Nephron progenitor cell (in vitro differentiated cells): Measurements from ENCODE around the gene CDK15.

Experiments used
- DNase-seq: peaks from one replicate; pipeline ENCODE4 v3.0.0; 2021
- H3K27ac Mint-ChIP-seq: 2 replicates; pipeline ENCODE4 v1.8.0; 2021; ENCODE audit warnings: mild to moderate bottlenecking, moderate library complexity, mixed read lengths
- H3K27me3 Mint-ChIP-seq: 2 replicates; pipeline ENCODE4 v1.8.0; 2021; ENCODE audit warnings: mild to moderate bottlenecking, low read depth, mixed read lengths; ENCODE audit not compliant: poor library complexity
- H3K36me3 Mint-ChIP-seq: 2 replicates; pipeline ENCODE4 v1.8.0; 2021; ENCODE audit warnings: low read depth, mixed read lengths
- H3K4me1 Mint-ChIP-seq: 2 replicates; pipeline ENCODE4 v1.8.0; 2021; ENCODE audit warnings: mixed read lengths
- H3K4me3 Mint-ChIP-seq: 2 replicates; pipeline ENCODE4 v1.8.0; 2021; ENCODE audit warnings: mild to moderate bottlenecking, moderate library complexity, mixed read lengths
- H3K9me3 Mint-ChIP-seq: 2 replicates; pipeline ENCODE4 v1.8.0; 2021; ENCODE audit warnings: mild to moderate bottlenecking, moderate library complexity, mixed read lengths
- TF ChIP-seq, protein P1 (sequence below): fragments of 200-600 bp; sonication (generic); IDR thresholded peaks from 2 replicates; pipeline ENCODE4 v1.5.0; 2021; ENCODE audit warnings: antibody characterized with exemption

CDK15 gene

DNA sequence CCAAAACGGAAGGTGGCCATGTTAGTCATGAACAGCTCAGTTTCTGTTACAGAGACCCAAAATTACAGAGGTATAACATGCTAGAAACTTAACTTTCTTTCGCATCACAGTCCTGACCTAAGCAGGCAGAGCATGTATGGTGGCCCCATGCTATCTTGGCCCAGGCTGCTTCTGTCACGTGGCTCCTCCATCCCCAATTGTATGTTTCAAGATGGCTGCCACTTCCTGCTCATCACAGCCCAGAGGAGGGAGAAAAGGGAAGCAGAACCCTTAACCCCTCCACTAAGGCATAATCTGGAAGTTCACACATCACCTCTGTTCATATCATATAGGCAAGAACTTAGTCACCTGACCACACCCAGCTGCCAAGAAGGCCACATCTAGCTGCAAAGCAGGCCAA is 28.7 kb downstream of the CDK15 start:
- Mint-ChIP-seq H3K4me3 (no peak overlapping the region), H3K9me3 (peaks cover 12% of the 10 kb centered on the region), H3K27me3 (no peaks in the 10 kb centered on the region), H3K36me3 (peaks cover 8% of the 10 kb centered on the region), H3K27ac (no peak overlapping the region), H3K4me1 (peaks cover 17% of the 10 kb centered on the region)
- no peak for DNase-seq
- TF ChIP-seq, protein P1, sequence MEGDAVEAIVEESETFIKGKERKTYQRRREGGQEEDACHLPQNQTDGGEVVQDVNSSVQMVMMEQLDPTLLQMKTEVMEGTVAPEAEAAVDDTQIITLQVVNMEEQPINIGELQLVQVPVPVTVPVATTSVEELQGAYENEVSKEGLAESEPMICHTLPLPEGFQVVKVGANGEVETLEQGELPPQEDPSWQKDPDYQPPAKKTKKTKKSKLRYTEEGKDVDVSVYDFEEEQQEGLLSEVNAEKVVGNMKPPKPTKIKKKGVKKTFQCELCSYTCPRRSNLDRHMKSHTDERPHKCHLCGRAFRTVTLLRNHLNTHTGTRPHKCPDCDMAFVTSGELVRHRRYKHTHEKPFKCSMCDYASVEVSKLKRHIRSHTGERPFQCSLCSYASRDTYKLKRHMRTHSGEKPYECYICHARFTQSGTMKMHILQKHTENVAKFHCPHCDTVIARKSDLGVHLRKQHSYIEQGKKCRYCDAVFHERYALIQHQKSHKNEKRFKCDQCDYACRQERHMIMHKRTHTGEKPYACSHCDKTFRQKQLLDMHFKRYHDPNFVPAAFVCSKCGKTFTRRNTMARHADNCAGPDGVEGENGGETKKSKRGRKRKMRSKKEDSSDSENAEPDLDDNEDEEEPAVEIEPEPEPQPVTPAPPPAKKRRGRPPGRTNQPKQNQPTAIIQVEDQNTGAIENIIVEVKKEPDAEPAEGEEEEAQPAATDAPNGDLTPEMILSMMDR, result no peak

DNA sequence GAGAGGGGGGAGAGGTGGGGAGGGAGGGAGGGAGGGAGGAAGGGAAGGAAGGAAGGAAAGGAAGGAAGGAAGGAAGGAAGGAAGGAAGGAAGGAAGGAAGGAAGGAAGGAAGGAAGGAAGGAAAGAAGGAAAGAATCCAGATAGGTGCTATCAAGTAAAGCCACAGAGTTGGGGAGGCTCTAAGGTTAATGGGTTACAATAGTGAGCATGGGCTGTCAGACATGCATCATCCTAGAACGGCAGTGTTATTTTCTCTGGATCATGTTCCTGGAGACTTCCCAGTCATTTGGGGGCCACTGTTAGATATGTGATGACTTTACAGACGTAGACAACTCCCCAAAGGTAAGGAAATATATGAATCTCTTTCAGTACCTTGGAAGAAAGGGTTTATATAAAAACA is 31.1 kb downstream of the CDK15 start:
- Mint-ChIP-seq H3K27ac (no peak overlapping the region), H3K27me3 (no peaks in the 10 kb centered on the region), H3K4me1 (peaks cover 22% of the 10 kb centered on the region), H3K4me3 (no peak overlapping the region), H3K36me3 (peaks cover 23% of the 10 kb centered on the region), H3K9me3 (peaks cover 34% of the 10 kb centered on the region)
- TF ChIP-seq, protein P1, result no peak
- no peak for DNase-seq

DNA sequence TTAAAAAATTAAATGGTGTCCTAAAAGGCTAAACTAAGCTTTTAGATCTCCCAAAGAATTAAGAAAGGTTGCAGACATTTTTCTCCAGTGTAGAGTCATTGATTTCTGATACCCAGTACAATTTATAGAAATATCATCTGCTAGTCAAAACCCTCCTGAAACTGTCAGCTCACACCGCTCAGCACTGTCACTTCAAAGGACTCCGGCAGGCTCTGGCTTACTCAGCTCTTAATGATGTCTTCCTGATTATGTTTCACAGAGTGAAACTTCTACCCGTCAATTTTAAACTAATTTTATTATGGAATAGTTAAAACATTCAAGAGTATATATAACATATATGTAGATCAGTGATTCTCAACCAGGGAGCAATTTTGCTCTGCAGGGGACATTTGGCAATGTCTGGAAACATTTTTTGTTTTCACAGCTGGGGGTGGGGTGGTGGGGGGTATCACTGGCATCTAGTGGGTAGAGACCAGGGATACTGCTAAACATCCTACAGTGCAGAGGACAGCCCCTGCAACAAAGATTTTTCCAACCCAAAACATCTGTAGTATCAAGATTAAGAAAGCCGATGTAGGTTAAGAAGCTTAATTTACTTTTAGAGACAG is 31.6 kb downstream of the CDK15 start:
- TF ChIP-seq, protein P1, result no peak
- peaks cover 28% of the 10 kb centered on the region for H3K4me1 Mint-ChIP-seq
- peak overlapping the region; percentile 93 for H3K27ac Mint-ChIP-seq
- H3K4me3 Mint-ChIP-seq, result no peak overlapping the region
- peaks cover 23% of the 10 kb centered on the region for H3K36me3 Mint-ChIP-seq
- no peak for DNase-seq
- peaks cover 34% of the 10 kb centered on the region for H3K9me3 Mint-ChIP-seq
- H3K27me3 Mint-ChIP-seq, result no peaks in the 10 kb centered on the region

DNA sequence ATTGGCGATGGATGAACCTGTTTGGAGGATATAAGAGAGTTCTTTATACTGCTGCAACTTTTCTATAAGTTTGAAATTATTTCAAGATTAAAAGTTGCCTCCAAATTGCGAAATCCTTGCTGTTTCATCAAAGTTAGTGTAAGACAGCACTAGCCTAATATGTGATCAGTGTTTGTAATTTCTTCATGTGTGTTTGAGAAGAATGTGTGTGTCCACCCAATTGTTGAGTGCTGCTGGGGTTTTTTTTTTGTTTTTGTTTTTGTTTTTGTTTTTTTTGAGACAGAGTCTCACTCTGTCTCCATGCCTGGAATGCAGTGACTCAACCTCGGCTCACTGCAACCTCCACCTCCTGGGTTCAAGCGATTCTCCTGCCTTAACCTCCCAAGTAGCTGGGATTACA is 33.4 kb downstream of the CDK15 start:
- H3K27ac Mint-ChIP-seq, result no peak overlapping the region
- H3K4me3 Mint-ChIP-seq, result no peak overlapping the region
- peaks cover 23% of the 10 kb centered on the region for H3K4me1 Mint-ChIP-seq
- H3K9me3 Mint-ChIP-seq, result peaks cover 34% of the 10 kb centered on the region
- H3K36me3 Mint-ChIP-seq, result peaks cover 23% of the 10 kb centered on the region
- DNase-seq, result no peak
- TF ChIP-seq, protein P1, result no peak
- H3K27me3 Mint-ChIP-seq, result no peaks in the 10 kb centered on the region

DNA sequence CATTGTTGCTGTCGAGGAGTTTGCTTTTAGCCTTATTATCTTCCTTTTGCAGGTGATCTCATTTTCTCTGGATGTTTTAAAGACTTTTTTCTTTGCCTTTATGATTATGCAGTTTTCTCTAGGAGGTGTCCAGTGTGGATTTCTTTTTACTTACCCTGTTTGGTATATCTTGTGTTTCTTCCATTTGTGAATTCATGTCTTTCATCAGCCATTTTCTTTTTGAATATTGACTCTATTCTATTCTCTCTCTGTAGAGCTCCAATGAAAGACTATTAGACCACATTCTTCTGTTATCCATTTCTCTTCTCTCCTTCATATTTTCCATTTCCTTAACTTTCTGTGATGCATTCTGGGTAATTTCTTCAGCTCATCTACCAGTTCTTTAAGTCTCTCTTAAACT is 34.4 kb downstream of the CDK15 start:
- Mint-ChIP-seq H3K27ac (no peak overlapping the region), H3K36me3 (peaks cover 23% of the 10 kb centered on the region), H3K4me3 (no peak overlapping the region)

More for the DNA sequence above, 34.4 kb downstream of the CDK15 start:
- no peaks in the 10 kb centered on the region for H3K27me3 Mint-ChIP-seq
- no peak for DNase-seq
- TF ChIP-seq, protein P1, result no peak
- H3K4me1 Mint-ChIP-seq, result peaks cover 23% of the 10 kb centered on the region
- peaks cover 34% of the 10 kb centered on the region for H3K9me3 Mint-ChIP-seq
